Brain pericyte (primary cell): ENCODE measurements around the gene WDR55.
"Not testable (repeated sequence)": the region's sequence is repeated elsewhere in the genome, so short reads cannot be mapped to it uniquely, and the experiment has no call there.

Source experiments
- DNase-seq: peaks from one replicate; pipeline ENCODE4 v3.0.0-alpha.2; 2012; ENCODE audit warnings: low read depth, low spot score

Gene WDR55

DNA sequence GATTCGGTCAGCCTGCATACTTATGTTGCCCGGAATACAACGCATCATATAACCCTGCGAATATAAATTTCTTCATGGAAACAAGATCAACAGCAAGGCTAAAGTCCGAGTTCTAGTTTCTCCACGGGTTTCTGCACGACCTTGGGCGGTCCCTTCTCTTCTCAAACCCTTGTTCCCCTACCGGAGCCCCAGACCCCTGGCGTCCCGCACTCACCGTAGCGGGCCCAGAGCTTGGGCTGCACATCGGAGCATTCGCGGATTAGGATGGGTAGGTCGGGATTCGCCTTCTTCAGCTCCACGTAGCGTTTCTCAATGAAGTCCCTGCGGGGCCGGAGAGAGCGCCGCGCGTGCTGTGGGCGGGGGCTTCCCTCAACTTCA, 17.7 kb upstream of the WDR55 start:
- DNase-seq, result no peak

DNA sequence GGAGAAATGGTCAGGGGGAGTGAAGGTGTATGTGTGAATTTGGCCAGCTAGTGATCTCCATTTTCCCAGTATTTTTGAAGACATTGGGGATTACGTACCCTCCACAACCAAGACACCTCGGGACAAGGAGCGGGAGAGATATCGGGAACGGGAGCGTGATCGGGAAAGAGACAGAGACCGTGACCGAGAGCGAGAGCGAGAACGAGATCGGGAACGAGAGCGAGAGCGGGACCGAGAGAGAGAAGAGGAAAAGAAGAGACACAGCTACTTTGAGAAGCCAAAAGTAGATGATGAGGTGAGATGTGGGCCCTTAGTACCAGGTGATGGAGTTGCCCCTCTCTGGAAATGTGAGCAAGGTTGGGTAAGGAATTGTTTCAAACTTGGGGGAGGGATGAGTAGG, 5.8 kb upstream of the WDR55 start:
- DNase-seq, result no peak

DNA sequence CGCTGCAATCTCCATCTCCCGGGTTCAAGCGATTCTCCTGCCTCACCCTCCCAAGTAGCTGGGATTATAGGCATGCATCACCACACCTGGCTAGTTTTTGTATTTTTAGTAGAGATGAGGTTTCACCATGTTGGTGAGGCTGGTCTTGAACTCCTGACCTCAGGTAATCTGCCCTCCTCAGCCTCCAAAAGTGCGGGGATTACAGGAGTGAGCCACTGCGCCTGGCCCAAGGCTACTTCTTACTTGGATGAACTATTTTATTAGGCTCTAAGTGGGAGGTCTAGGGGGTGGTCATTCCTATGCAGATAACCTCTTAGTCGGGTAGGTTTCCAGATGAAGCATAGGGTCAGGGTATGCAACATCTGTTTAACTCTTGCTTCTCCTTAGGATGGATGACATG, 4.3 kb upstream of the WDR55 start:
- not testable (repeated sequence) for DNase-seq

DNA sequence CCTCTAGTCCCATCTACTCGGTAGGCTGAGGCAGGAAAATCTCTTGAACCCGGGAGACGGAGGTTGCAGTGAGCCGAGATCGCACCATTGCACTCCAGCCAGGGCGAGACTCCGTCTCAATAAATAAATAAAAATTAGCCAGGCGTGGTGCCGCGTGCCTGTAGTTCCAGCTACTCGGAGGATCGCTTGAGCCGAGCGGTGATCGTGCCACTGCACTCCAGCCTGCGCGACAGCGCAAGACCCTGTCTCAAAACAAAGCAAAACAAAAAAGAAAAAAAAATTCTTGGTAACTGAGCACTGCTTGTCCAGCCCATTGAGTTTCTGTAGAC, 710 bp upstream of the WDR55 start:
- no peak for DNase-seq

DNA sequence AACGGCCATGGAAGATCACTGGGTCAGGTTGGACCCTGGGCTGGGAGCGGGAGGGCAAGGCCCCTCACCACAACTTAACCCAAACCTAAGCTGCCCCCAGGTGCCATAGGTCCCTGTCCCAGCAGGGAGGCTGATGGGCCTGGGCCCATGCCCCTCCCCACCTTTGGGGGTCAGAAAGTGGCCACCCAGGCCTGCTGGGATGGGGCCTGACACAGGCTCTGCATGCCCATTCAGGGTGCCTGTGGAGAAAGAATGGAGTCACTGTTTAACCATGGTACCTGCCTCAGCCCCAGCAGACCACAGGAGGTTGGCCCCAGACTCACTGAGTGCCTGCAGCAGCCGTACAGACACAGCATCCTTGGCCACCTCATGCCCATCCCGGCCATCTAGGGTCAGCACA, 6.3 kb downstream of the WDR55 start:
- not testable (repeated sequence) for DNase-seq

DNA sequence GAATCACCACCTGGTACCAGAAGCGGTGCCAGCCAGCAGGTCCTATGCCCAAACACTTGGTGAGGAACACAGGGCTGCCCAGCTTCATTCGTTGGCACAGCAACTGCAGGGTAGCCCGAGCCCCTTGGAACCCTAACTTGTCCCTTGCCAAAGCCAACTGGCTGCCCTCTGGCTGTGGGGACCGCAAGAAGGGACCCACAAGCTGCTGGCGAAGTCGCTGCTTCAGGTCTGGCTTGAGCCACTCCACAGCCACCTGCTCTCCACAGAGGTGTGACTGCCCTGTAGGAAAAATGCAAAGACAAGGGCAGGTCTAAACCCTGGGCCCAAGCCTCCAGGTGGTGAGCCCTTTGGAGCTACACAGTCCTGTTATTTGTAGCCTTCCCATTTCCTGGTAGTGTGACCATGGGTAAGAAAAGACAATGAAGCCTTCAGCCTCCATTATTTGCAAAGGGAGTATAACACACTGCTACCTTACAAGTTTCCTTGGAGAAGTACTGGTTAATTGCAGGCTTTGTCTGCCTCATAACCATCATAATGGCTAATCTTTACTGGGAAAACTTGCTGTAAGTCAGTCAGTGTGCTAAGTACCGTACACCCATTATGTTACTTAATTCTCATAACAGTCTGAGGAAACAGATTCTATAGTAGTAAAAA, 6.9 kb downstream of the WDR55 start:
- DNase-seq, result no peak

DNA sequence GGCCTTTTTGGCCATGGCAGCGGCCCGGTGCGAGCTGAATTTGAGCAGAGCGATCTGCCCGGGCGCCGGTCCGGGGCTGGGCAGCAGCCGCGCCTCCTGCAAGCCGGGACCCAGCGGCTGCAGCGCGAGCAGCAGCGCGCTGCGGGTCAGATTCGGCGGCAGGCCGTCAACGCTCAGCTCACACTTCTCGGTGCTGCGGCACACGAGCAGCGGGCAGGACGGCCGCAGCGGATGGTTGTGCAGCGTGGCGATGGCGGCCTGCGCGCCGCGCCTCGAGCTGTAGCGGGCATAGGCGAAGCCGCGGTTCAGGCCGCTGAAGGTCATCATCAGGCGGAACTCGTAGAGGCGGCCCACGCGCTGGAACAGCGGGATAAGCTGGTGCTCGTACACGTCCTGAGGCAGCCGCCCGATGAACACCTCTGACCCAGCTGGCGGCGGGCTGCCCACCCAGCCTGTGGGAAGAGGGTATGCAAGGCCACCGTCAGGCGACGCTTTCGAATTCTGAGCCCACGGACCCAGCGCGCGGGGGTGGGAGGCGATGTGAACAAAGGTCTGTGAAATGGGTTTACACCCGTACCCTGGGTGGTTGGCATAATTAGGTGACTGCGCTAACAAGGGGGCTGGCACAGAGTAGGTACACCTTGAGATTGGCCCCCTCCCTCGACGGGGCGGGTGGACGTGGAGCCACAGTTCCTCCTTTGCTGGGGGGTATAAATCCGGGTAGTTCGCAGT, 7.9 kb downstream of the WDR55 start:
- no peak for DNase-seq

DNA sequence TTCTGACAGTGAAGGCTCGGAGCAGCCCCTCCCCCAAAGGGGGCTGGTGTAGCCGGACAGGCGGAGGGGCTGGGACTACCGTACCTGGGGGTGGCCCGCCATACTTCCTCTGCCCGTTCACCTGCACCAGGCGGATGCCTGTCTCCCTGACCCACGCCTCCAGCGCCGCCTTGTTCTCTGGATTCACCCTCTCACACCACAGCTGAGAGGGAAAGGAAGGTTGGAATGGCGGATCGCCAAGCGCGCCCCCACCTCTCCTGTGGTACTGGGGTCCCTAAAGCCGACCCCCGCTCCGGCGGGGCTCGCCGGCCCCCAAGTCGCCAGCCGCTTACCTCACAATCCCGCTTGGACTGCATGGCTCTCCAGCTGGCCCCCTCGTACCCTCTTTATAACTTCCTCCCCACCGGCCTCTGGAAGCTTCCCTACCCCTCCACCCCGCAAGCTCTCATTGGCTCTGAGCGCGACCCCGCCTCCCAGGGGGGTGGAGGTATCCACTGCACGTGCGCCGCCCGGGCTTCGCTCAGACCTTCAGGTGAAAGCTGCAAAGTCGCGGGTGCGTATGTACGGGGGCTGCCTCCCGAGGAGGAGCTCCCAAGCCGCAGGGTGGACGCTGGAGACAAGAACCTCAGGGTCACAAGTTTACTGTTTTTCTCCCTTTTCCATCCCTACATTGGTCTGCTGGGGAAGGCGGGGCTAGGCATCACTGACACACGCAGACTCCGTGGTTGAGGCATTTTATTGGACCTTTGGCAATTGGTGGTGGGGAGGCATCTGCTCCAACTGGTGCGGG, 8.7 kb downstream of the WDR55 start, which contains the start of gene DND1:
DND1 (minus strand) TSS at position 390 of the 790 bp plus-strand sequence; CDS start at position 356, 34 bp downstream.
- DNase-seq, result no peak

DNA sequence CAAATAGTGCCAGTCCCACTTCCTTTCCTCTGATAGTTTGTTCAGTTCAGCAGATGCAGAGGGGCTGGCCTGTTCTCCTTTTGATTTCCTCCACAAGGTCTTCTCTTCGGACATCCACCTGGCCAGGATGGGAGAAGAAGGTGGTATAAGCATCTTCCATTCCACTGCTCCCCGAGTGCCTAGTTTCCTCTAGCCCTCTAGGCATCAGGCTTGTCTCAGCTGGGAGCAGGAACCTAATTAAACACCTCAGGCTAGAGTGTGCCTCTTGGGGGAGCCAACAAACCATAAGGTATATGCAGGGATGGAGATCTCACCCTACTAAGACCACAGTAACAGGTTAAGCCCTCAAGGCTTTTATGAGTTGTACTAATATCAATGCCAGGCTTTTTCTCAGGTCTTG, 9.5 kb downstream of the WDR55 start:
- no peak for DNase-seq

DNA sequence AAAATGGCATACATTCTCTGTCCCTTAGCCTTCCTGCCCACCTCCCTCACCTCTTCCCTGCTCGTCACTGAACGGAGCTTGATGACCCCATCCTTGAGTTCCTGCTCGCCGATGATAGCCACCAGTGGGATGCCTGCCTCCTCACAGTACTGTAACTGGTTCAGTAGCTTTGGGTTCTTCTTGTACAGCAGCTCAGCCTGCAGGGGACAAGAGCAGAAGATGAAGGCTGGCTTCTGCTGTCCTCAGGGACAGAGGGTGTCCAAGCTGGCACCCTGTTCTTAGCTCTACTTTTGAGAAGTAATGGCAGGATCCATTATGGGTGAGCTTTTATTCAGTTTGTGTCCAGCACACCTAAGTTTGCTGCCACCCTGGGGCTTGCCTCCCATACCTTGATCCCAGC, 9.9 kb downstream of the WDR55 start:
- DNase-seq, result no peak

DNA sequence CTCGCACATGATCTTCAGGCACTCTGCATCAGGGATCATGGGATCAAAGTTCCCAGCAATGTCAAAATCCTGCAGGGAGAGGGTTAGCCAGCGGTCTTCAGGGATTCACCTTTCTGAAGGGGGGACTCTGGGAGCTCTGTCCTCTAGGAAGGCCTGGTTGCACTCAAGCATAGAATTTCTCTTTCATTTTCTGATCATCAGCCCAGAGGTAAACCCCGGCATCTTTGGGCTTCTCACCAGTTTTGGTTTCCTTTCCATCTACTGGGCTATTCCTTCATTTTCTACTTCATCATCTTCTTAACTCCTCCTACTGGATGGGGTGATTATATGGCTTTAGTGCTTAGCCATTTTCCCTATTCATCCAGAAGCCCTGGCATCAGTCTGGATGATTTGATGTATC, 13.2 kb downstream of the WDR55 start:
- DNase-seq, result no peak

DNA sequence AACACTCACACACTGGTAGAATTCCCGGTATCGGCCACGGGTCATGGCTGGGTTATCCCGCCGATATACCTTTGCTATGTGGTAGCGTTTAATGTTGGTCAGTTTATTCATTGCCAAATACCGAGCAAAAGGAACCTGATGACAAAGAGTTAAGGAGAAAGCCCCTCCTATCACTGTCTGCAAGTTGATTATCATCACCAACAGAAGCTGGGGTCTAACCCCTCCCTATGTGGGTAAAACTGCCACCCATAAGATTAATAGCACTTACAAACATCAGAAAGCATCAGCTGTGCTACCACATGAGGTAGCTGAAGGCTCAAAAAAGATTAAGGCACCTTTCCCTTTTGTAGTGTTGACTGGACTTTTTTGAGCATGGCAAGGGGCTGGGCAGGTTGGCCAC, 14.3 kb downstream of the WDR55 start:
- DNase-seq, result no peak

DNA sequence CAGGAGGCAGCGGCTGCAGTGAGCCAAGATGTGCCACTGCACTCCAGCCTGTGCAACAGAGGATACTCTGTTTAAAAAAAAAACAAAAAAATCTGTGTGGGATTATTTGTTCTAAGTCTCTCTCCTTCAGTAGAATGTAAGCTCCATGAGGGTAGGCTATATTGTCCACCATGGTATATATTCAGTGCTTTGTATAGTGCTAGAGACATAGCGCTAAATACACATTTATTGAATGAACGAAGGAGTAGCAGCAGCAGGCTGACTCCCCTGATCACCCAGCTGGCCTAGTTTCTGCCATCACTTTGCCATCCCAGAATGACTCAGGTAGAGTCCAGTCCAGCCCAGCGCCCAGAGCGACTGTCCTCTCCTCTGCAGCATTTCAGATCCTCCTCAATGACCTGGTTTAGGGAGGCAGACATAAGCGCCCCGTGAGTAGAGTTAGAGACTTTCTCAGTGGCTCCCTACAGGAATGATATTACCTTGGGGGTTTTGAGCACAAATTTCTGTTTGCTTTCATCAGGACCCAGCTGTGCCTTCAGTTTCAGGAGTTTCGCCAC, 25.8 kb downstream of the WDR55 start:
- no peak for DNase-seq

DNA sequence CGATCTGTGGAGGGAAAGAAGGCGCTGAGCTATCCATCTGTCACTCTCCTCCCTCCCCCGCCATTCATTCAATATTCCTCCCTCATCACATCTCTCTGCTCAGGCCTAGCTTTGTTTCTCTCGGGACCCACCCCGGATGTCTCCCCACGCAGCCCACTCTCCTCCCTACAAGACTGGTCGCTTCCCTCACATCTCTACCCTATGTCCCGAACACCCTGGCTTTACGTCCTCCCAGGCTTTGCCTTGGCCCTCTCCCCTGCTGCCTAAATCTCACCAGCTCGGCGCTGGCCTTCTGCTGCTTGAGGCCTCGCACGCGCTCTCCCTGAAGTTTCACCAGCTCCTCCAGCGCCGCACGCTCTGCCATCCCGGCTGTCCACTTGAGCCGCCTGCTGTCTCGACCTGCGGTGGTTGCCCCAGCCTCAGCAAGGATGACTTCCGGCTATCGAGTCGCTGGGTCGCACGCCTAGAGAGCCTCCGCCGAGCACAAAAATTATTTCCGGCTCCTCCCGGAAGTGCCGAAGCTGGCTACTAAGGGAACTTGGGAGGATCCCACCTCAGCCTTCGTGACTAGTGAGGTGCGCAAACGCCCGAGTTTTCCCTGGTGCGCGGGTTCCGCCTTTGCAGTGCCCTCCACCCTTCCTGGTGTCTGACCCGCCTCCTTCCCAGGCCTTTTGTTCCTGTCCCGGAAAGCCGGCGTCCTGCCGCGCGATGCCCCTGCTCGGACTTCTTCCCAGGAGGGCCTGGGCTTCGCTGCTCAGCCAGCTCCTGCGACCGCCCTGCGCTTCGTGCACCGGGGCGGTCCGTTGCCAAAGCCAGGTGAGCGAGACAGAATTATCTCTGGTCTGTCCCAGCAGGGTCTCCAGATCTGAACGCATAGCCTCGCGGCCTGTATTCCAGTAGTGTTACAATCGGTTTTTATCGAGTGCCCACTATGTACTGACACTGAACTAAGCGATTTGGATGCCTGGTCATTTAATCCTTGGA, 26.5 kb downstream of the WDR55 start, which contains the start of the genes HARS1 and HARS2:
HARS1 (minus strand) TSS at position 430 of the 984 bp plus-strand sequence; CDS start at position 364, 66 bp downstream.
HARS2 (plus strand) TSS at position 515 of the 984 bp plus-strand sequence; CDS start at position 709, 194 bp downstream.
- DNase-seq, result peak; percentile 77

DNA sequence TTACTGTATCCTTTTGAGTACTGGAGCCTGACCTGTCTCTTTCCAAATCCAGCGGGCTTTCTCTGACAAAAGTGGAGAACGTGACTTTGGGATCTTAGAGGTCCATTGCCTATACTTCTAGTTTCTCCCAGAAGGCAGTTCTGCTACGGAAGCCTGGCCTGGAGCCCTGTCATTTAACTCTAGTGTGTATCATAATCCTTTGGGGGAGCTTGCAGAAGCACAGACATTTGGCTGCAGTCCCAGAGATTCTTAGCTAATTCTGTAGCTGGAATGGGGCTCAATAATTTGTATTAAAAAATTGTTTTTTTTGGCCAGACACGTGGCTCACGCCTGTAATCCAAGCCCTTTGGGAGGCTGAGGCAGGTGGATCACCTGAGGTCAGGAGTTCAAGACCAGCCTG, 29.6 kb downstream of the WDR55 start:
- DNase-seq, result no peak

DNA sequence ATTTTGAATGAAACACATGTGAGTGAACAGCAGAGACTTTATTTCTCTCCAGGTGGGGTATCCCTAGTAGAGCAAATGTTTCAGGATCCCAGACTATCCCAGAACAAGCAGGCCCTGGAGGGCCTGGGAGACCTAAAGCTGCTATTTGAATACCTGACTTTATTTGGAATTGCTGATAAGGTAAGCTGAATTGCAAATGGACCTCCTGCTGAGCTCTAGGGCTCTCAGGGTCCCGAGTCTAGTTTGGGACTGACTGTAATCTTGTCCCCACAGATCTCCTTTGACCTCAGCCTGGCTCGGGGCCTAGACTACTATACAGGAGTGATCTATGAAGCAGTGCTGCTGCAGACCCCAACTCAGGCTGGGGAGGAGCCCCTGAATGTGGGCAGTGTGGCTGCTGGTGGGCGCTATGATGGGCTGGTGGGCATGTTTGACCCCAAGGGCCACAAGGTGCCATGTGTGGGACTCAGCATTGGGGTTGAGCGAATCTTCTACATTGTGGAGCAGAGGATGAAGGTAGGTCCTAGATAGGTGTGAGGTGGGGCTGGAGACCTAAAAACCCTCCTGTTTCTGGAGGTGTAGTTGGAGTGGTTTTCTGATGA, 32.3 kb downstream of the WDR55 start:
- DNase-seq, result no peak

DNA sequence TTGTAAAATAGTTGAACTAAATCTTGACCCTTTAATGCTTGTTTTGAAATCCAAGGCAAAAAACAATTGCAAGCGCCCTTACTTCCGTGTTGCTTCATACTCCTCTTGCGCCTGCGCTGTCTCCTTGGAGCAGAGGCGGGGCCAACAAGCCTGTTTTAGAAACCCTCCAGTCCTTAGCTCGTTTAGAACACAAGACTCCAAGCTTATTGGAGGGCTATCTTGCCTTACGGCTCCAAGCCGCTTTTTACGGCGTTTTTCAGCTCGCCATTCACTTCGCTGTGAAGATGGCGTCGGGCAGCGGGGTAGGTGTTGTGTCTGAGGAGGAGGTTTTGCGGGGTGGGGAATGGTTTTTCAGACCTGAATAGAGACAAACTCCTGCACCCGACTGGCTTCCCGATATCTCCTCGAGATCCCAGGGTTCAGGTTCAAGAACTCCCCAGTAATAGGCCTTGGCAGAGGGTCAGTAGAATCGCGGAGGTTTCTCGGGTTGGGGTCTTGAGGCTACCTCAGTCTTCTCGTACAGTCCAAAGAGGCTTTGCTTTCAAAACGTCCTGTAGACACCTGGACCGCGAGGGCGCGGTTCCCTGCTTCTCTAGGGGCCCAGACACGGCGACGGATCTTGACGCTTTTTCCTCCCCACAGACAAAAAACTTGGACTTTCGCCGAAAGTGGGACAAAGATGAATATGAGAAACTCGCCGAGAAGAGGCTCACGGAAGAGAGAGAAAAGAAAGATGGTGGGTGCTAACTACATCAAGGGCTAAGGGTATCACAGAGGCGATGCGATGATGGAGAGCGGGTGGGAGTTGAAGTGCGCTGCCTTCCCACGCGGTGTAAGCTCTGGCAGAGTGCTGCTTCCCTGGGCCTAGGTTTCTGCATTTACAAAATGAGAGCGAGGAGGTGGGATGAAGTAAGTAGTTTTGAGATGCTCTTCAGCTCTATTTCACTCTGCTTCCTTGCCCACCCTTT, 35.8 kb downstream of the WDR55 start, which contains the start of gene ZMAT2:
ZMAT2 (plus strand) TSS at position 271 of the 968 bp plus-strand sequence; CDS start at position 285, 14 bp downstream.
- DNase-seq, result peak; percentile 90

DNA sequence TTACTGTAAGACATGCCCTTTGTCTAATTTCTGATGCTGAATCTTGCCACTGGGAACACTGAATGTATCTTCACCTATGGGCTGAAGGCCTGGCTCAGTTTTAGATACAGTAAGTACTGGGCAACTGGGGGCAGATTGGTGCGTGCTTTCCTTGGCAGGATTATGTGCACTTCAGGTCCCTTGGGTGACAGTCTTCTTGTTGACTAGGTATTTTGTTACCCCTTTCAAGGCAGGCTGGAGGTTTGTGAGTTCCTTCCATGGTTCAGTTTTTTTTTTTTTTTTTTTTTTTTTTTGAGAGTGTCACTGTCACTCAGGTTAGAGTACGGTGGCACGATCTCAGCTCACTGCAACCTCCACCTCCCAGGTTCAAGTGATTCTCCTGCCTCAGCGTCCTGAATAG, 43.1 kb downstream of the WDR55 start:
- DNase-seq, result no peak

DNA sequence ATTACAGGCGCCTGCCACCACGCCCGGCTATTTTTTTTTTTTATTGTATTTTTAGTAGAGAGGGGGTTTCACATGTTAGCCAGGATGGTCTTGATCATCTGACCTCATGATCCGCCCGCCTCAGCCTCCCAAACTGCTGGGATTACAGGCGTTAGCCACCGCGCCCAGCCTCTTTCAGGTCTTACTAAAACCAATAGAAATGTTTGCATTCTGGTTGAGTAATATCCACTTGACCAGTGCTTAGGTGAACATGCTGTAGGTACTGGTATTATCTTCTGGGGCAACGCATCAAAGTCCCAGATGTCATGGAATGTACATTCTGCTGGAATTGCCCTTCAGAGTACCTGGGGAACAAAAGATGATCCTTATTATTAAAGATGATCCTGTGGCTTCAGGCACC, 44.1 kb downstream of the WDR55 start:
- DNase-seq, result not testable (repeated sequence)
